Measurements from ENCODE around the gene PIPOX.

PIPOX gene

DNA sequence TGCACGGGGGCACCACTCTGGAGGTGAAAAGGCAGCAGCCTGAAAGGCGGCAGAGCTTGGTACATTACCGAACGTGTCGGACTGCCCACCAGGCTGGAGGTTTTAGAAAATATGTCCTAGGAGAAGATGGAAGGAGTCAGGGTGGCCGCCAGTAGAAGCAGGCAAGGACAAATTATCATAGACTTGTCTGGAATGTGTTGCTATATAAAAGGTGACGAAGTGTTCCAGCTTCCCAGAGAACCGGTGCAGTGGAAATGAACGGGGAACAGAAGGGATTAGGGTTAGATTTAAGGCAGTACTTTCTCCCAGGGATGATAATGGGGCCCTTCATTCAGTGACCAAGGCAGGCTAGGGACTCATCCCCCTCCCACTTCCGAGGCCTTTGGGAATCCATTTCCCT is 27.4 kb downstream of the PIPOX start:
- Mint-ChIP-seq H3K27ac (no peak overlapping the region), H3K4me3 (no peak overlapping the region)

DNA sequence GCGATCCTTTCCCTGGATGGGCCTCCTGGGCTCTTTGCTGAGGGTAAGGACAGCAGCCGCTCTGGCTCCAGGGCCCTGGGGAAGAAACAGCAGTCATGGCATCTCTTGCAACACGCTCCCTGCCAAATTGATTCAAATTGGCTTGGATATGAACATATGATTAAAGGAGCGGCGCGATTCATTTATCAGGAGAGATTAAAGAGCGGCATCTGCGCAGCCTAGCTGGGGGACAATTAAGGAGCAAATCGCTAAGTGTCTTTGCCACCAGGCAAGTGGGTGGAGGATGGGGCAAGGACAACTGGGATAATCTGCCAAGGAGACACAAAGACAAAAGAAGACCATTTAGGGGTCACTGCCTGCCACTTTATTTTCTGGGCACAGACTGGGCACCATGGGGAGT is 27.8 kb downstream of the PIPOX start:
- H3K36me3 Mint-ChIP-seq = no peaks in the 10 kb centered on the region
- H3K9me3 Mint-ChIP-seq (ENCODE audit: low read depth) = no peaks in the 10 kb centered on the region

More for the DNA sequence above, 27.4 kb downstream of the PIPOX start:
- Mint-ChIP-seq H3K27me3 (no peaks in the 10 kb centered on the region), H3K36me3 (no peaks in the 10 kb centered on the region), H3K9me3 (ENCODE audit: low read depth) (no peaks in the 10 kb centered on the region), H3K4me1 (ENCODE audit: low read depth) (no peaks in the 10 kb centered on the region)

DNA sequence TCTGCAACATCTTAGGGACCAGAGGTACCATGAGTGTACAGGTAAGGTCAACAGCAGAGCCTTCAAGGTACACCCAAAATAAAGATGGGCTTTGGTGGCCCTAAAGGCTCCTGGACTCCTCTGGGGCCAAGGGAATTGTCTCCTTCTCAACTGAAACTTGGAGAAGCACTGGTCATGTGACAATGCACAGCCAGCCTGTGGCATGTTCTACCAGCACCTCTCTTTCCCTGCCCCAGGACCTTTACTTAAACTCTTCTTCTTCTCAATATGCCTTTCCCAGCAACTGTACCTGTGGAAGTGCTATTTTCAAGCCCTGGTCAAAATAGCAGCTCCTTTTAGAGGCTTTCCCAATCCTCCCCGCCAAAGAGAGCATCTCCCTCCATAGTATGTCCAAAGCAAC is 28.4 kb downstream of the PIPOX start:
- Mint-ChIP-seq H3K9me3 (ENCODE audit: low read depth) (no peaks in the 10 kb centered on the region), H3K27me3 (no peaks in the 10 kb centered on the region), H3K36me3 (no peaks in the 10 kb centered on the region), H3K4me1 (ENCODE audit: low read depth) (no peaks in the 10 kb centered on the region), H3K4me3 (no peak overlapping the region), H3K27ac (no peak overlapping the region)

More for the DNA sequence above, 27.8 kb downstream of the PIPOX start:
- Mint-ChIP-seq H3K27me3 (no peaks in the 10 kb centered on the region), H3K4me3 (no peak overlapping the region), H3K27ac (no peak overlapping the region), H3K4me1 (ENCODE audit: low read depth) (no peaks in the 10 kb centered on the region)

DNA sequence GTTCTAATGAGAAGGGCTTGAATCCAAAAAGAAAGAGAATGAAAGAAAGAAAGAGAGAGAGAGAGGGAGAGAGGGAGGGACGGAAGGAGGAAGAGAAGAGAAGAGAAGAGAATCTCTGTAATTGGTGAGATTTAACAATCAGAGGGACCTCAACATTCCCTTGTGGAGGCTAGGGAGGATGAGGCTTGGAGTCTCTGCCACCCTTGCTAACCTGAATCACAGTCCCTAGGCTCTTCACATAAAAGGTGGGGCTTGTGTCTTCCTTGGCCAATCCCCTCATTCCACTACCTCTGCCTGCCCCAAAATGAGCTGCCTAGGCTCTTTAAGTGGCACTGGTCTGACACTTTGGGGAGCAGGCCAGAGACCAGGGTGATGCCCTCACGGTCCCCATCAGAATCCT is 30.1 kb downstream of the PIPOX start:
- Mint-ChIP-seq H3K27me3 (no peaks in the 10 kb centered on the region), H3K4me3 (no peak overlapping the region), H3K4me1 (ENCODE audit: low read depth) (no peaks in the 10 kb centered on the region), H3K27ac (no peak overlapping the region), H3K36me3 (no peaks in the 10 kb centered on the region), H3K9me3 (ENCODE audit: low read depth) (no peaks in the 10 kb centered on the region)

DNA sequence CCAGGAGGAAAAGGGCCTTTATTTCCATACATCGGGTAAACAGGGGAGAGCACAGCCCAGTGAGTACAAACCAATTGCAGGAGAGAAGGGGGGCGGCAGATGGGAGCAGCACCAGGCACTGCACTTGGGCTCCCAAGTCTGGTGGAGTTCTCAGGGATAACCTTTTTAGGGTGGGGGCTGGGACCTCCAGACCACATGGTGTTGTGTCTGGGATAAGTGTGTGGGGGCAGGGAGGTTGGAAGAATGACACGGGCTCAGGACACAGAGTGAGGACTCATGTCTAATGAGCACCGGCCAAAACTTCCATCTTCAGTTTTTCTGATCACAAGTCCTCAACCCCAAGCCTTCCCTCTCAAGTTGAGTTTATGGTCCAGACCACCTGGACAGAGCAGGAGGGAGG is 30.6 kb downstream of the PIPOX start:
- no peaks in the 10 kb centered on the region for H3K4me1 Mint-ChIP-seq (ENCODE audit: low read depth)

DNA sequence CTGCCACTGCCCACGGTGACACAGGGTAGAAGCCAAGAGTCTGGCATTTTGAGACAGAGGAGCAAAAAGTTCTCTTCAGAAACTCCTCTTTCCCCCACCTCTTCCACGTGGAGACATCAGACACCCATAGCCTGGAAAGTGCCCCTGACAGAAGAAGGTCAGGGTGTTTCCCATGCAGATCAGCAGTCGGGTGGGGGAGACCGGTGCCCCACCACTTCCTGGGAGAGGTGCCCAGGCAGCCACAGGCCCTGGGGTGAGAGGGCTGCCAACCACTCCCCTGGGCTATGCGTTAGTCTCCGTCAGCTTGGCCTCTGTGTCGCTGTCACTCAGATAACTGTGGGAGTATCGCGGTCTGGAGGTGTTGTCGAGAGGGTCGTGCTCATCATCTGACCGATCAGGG is 31.5 kb downstream of the PIPOX start:
- H3K27me3 Mint-ChIP-seq = no peaks in the 10 kb centered on the region
- H3K4me3 Mint-ChIP-seq = no peak overlapping the region
- no peaks in the 10 kb centered on the region for H3K9me3 Mint-ChIP-seq (ENCODE audit: low read depth)
- no peaks in the 10 kb centered on the region for H3K36me3 Mint-ChIP-seq
- H3K4me1 Mint-ChIP-seq (ENCODE audit: low read depth) = no peaks in the 10 kb centered on the region
- no peak overlapping the region for H3K27ac Mint-ChIP-seq

More for the DNA sequence above, 30.6 kb downstream of the PIPOX start:
- Mint-ChIP-seq H3K27ac (no peak overlapping the region), H3K4me3 (no peak overlapping the region), H3K27me3 (no peaks in the 10 kb centered on the region), H3K36me3 (no peaks in the 10 kb centered on the region), H3K9me3 (ENCODE audit: low read depth) (no peaks in the 10 kb centered on the region)

DNA sequence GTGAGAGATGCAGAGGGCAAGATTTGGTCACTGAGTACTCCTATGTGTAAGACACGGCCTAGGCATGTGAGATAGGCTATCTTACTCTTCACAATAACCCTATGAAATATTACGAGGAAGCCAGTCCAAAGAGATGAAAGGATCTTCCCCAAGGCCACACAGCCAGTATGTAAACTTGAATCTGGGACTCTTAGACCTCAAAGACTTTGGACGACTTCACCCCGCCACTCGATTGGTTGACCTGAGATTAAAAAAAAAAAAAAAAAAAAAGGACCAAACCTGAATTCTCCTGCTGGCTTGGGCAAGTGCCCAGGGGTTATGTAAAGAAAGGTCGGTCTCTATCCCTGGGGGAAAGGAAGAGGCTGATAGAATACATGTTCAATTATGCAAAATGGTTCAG is 33.1 kb downstream of the PIPOX start:
- no peaks in the 10 kb centered on the region for H3K27me3 Mint-ChIP-seq
- no peak overlapping the region for H3K4me3 Mint-ChIP-seq
- H3K9me3 Mint-ChIP-seq (ENCODE audit: low read depth) = no peaks in the 10 kb centered on the region
- H3K36me3 Mint-ChIP-seq = no peaks in the 10 kb centered on the region
- no peak overlapping the region for H3K27ac Mint-ChIP-seq
- no peaks in the 10 kb centered on the region for H3K4me1 Mint-ChIP-seq (ENCODE audit: low read depth)

DNA sequence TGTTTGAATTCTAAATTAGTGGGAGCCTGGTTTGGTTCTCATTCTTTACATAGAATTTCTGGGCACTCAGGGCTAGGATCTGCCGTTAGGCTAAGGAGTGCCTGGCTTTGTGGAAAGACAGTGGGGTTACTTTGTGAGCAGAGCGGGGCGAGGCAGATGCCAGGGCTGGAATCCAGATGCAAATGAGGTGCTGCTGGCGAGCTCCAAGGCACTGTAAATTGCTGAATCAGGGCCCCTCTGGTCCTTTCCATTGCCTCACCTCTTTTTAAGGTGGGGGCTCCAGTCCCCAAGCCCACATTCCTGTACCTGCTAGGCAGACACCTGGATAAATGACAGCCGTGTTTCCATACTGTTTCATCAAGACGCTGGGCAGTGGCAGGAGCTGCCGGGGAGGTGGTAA is 33.8 kb downstream of the PIPOX start:
- Mint-ChIP-seq H3K36me3 (peaks cover 2% of the 10 kb centered on the region), H3K4me3 (no peak overlapping the region), H3K27ac (no peak overlapping the region), H3K9me3 (ENCODE audit: low read depth) (no peaks in the 10 kb centered on the region), H3K27me3 (no peaks in the 10 kb centered on the region), H3K4me1 (ENCODE audit: low read depth) (no peaks in the 10 kb centered on the region)

DNA sequence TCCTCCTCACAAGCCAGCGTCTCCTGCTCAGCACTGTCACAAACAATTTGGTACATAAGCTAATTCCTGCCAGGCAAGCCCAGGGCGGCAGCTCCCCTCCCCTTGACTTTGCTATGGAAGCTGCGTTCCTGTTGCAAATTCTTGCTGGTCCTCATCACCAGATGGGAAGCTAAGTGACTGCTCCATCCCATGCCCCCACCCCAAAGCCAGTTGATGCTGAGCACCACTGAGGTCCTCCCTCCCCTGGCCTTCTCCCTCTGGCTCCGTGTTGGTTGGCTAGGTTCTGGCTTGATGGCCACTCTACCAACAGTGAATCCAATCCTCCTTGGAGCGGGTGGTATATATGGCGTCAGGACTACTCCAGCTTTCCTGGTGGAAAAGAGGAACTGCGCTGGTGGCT is 34.4 kb downstream of the PIPOX start:
- no peak overlapping the region for H3K4me3 Mint-ChIP-seq
- no peaks in the 10 kb centered on the region for H3K9me3 Mint-ChIP-seq (ENCODE audit: low read depth)
- H3K4me1 Mint-ChIP-seq (ENCODE audit: low read depth) = no peaks in the 10 kb centered on the region
- H3K36me3 Mint-ChIP-seq = peaks cover 3% of the 10 kb centered on the region
- no peaks in the 10 kb centered on the region for H3K27me3 Mint-ChIP-seq
- no peak overlapping the region for H3K27ac Mint-ChIP-seq

DNA sequence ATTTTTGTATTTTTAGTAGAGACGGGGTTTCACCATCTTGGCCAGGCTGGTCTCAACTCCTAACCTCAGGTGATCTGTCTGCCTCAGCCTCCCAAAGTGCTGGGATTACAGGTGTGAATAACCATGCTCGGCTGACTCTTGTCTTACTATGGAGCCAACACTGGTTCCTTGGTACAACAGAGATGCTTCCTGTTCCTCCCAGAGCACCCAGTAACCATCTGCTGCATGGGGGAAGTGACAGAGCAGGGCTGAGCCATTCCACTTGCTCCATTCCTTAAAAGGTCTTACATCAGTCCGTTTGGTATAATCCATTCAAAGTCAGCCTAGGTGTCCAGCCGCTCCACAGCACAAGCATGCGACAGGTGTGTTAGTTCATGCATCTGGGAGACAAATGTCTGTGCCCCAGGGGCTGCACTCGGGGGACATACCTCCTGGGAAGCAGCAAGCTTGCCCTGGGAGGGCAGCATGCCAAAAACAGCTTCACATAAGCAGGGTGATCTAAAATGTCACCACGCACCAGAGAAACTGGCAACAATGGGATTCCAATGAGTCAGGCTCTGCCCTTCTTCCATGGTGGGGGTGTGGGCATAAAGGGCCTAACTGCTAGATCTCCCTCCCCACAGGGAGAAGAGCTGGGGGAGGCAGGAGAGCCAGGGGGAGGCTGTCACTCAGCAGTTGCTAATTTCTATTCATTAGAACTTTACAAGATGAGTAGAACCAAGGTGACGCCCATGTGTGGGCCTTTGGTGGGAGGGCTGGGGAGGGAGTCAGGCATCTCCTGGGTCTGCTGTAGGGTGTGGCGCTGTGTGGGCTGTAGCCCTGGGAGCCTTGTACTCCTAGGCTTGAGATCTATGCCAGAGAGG is 35.5 kb downstream of the PIPOX start:
- Mint-ChIP-seq H3K27ac (no peak overlapping the region), H3K4me1 (ENCODE audit: low read depth) (no peaks in the 10 kb centered on the region), H3K27me3 (no peaks in the 10 kb centered on the region), H3K9me3 (ENCODE audit: low read depth) (no peaks in the 10 kb centered on the region), H3K4me3 (no peak overlapping the region), H3K36me3 (peaks cover 3% of the 10 kb centered on the region)

DNA sequence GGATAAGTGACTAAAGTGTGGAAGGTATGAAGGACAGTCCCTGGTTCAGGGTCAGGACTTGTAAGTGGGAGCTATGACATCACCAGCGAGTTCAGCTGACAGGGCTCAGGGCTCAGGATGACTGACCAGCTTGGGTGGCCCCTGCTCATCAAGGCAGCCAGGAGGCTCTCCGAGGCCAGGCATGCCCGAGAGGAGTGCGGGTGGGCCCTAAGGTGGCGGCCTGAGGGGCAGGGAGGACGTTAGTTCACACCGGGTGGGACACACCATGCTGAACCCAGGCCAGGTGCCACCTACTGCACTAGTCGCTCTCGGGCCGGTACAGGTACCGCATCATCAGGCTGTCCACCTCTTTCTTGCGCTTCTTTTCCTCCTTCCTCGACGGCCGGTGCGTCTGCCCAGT is 36.5 kb downstream of the PIPOX start:
- Mint-ChIP-seq H3K9me3 (ENCODE audit: low read depth) (no peaks in the 10 kb centered on the region), H3K4me3 (no peak overlapping the region), H3K27ac (no peak overlapping the region), H3K4me1 (ENCODE audit: low read depth) (no peaks in the 10 kb centered on the region), H3K36me3 (peaks cover 3% of the 10 kb centered on the region), H3K27me3 (no peaks in the 10 kb centered on the region)

DNA sequence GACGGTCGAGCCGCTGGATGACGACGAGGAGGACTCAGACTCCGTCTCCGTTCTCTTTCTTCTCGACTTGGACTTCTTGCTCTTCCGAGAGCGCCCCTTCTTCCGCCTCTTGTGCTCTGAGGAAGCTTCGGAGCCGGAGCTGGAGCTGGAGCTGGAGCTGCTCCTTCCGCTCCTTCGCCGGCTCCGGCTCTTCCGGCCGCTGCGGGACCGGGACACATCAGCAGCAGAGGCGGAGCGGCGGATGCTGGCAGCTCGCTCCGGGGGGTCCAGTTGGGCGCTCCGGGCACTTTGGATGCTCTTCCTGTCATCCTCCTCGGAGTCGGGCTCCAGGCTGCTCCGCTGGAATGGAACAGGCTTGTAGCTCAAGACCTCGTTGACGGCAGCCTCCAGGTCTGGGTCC is 36.9 kb downstream of the PIPOX start:
- Mint-ChIP-seq H3K9me3 (ENCODE audit: low read depth) (no peaks in the 10 kb centered on the region), H3K27me3 (no peaks in the 10 kb centered on the region), H3K27ac (no peak overlapping the region), H3K4me1 (ENCODE audit: low read depth) (no peaks in the 10 kb centered on the region), H3K4me3 (no peak overlapping the region), H3K36me3 (peaks cover 3% of the 10 kb centered on the region)

DNA sequence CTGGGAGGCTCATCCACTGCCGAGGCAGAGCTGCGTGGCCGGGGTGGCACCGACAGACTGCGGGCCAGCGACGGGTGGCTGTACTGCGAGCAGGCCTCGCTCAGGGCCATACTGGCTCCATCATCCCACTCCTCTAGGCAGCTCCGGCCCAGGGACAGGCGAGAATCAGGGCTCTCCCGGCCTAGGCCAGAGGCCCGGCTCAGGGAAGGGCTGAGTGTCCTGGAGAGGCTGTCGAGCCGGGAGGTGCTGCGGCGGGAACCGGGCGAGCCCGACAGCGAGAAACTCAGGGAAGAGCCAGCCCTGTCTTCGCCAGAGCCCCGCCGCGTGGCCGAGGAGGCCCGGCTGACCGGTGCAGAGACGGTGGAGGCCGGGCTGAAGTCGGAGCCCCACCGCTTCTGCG is 37.4 kb downstream of the PIPOX start:
- H3K27me3 Mint-ChIP-seq = no peaks in the 10 kb centered on the region

DNA sequence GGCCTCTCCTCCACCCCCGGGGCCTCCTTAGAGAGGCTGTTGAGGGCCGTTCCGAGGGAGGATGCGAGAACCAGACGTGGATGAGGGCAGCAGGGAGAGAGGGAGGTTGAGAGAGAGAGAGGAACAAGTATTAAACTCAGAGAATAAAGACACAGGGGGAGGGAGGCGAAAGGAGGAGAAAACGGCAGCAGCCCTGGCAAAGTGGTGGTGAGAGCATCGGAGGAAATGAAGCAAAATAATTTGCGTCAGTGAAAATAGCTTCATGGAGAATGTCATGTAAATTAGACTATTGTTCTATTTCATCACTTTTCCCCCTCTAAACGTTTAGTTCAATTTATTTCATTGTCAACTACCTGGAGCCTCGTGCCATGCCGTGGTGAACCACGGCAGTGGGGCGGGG is 38.0 kb downstream of the PIPOX start:
- no peaks in the 10 kb centered on the region for H3K4me1 Mint-ChIP-seq (ENCODE audit: low read depth)
- H3K4me3 Mint-ChIP-seq = no peak overlapping the region
- H3K27ac Mint-ChIP-seq = no peak overlapping the region
- no peaks in the 10 kb centered on the region for H3K9me3 Mint-ChIP-seq (ENCODE audit: low read depth)
- H3K36me3 Mint-ChIP-seq = peaks cover 3% of the 10 kb centered on the region
- no peaks in the 10 kb centered on the region for H3K27me3 Mint-ChIP-seq

More for the DNA sequence above, 37.4 kb downstream of the PIPOX start:
- H3K36me3 Mint-ChIP-seq = peaks cover 3% of the 10 kb centered on the region
- H3K4me3 Mint-ChIP-seq = no peak overlapping the region
- H3K27ac Mint-ChIP-seq = no peak overlapping the region
- no peaks in the 10 kb centered on the region for H3K9me3 Mint-ChIP-seq (ENCODE audit: low read depth)
- H3K4me1 Mint-ChIP-seq (ENCODE audit: low read depth) = no peaks in the 10 kb centered on the region

DNA sequence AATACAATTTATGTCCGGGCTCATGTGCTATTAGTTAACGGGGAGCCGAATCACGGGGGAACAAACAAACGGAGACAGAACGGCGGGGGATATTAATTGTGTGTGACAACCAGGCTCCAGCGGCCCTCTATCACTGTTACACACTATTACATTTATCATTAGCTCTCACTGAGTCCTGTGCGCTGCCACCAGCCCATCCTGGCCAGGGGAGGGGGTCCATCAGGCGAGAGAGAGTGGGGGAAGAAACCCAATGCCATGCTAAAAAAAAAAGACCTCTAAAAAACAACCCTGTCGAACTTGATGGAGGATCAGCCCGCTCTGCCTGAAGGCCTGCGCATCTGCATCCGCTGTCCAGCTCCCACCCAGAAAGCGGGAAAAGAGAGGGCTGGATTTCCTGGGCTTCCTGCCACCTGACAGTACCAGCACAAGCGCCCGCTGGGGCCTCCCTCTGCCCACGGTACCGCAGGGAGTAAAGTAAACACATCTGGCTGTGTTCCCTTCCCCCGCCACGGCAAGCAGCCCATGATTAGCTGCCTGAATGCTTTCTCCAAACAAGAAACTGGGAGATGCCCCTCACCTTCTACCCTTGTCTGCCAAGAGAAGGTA is 41.7 kb downstream of the PIPOX start:
- Mint-ChIP-seq H3K27ac (no peak overlapping the region), H3K4me3 (no peak overlapping the region), H3K36me3 (peaks cover 3% of the 10 kb centered on the region)

DNA sequence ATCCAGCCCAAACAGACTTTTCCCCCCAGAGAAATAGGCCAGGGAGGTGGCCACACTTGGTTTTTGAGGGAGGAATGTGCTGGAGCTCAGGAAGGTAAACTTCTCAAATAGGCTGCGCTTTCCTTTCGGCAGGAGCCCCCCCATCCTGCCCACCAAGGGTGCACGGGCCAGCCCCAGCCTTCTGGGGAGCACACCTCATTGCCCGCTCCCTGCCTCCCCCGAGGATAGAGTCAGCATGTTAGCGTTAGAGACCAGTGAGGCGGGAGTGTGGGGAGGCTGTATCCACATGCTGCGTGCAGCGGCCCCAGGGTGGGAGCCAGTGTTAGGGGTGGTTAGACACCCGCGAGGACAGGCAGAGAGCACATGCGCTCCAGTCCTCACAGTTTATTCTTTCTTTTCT is 42.3 kb downstream of the PIPOX start:
- H3K27me3 Mint-ChIP-seq = no peaks in the 10 kb centered on the region
- H3K27ac Mint-ChIP-seq = no peak overlapping the region
- no peaks in the 10 kb centered on the region for H3K4me1 Mint-ChIP-seq (ENCODE audit: low read depth)
- H3K36me3 Mint-ChIP-seq = peaks cover 3% of the 10 kb centered on the region
- H3K9me3 Mint-ChIP-seq (ENCODE audit: low read depth) = no peaks in the 10 kb centered on the region
- no peak overlapping the region for H3K4me3 Mint-ChIP-seq

More for the DNA sequence above, 41.7 kb downstream of the PIPOX start:
- H3K27me3 Mint-ChIP-seq = no peaks in the 10 kb centered on the region
- H3K4me1 Mint-ChIP-seq (ENCODE audit: low read depth) = no peaks in the 10 kb centered on the region
- H3K9me3 Mint-ChIP-seq (ENCODE audit: low read depth) = no peaks in the 10 kb centered on the region
